H9 (cell line): Measurements from ENCODE around the gene VAV2. TPM values are rescaled to one million over a fixed set of nuclear protein-coding genes. Genes with fewer than 3 reads are reported as not detected.

Source experiments
- DNase-seq: peaks from one replicate; pipeline ENCODE4 v3.0.0-alpha.2; 2017
- H2AFZ ChIP-seq: one replicate; pipeline ENCODE4 v1.6.1; 2013; ENCODE audit warnings: mild to moderate bottlenecking, low read length, control low read depth, moderate library complexity
- H2AK5ac ChIP-seq: 2 replicates; pipeline ENCODE4 v1.6.1; 2013; ENCODE audit warnings: low read length, control low read depth, mixed read lengths; ENCODE audit not compliant: insufficient read length
- H2BK120ac ChIP-seq: one replicate; pipeline ENCODE4 v1.6.1; 2013; ENCODE audit warnings: low read depth, mild to moderate bottlenecking, low read length, control low read depth, inconsistent platforms; ENCODE audit not compliant: poor library complexity, severe bottlenecking
- H2BK12ac ChIP-seq: 2 replicates; pipeline ENCODE4 v1.6.1; 2013; ENCODE audit warnings: low read length, control low read depth, mixed read lengths, low read depth; ENCODE audit not compliant: insufficient read length
- H2BK15ac ChIP-seq: 2 replicates; pipeline ENCODE4 v1.6.1; 2013; ENCODE audit warnings: low read depth, low read length, control low read depth
- H2BK20ac ChIP-seq: one replicate; pipeline ENCODE4 v1.6.1; 2013; ENCODE audit warnings: low read depth, mild to moderate bottlenecking, low read length, control low read depth, inconsistent platforms; ENCODE audit not compliant: poor library complexity, severe bottlenecking
- H2BK5ac ChIP-seq: 2 replicates; pipeline ENCODE4 v1.6.1; 2013; ENCODE audit warnings: low read length, control low read depth, mixed read lengths; ENCODE audit not compliant: insufficient read length
- H3K14ac ChIP-seq: 2 replicates; pipeline ENCODE4 v1.6.1; 2013; ENCODE audit warnings: low read length, control low read depth; ENCODE audit not compliant: insufficient read depth
- H3K18ac ChIP-seq: 2 replicates; pipeline ENCODE4 v1.6.1; 2013; ENCODE audit warnings: low read depth, mild to moderate bottlenecking, mixed read lengths, low read length, control low read depth; ENCODE audit not compliant: insufficient read length
- H3K23ac ChIP-seq: 2 replicates; pipeline ENCODE4 v1.6.1; 2013; ENCODE audit warnings: low read length, control low read depth, mixed read lengths, low read depth; ENCODE audit not compliant: insufficient read length
- H3K23me2 ChIP-seq: 2 replicates; pipeline ENCODE4 v1.6.1; 2013; ENCODE audit warnings: low read depth, mild to moderate bottlenecking, mixed read lengths, low read length, control low read depth; ENCODE audit not compliant: insufficient read length, poor library complexity, severe bottlenecking
- H3K27ac ChIP-seq: 2 replicates; pipeline ENCODE4 v1.5.1; 2013; ENCODE audit warnings: low read length, control low read depth, mixed read lengths, low read depth; ENCODE audit not compliant: insufficient read length
- H3K27me3 ChIP-seq: 2 replicates; pipeline ENCODE4 v1.6.1; 2013; ENCODE audit warnings: low read length, control low read depth, inconsistent platforms; ENCODE audit not compliant: insufficient read depth
- H3K4ac ChIP-seq: 2 replicates; pipeline ENCODE4 v1.6.1; 2013; ENCODE audit warnings: low read depth, mild to moderate bottlenecking, control low read depth, inconsistent platforms, low read length, moderate library complexity
- H3K4me1 ChIP-seq: 2 replicates; pipeline ENCODE4 v1.6.1; 2013; ENCODE audit warnings: low read length, control low read depth, inconsistent platforms; ENCODE audit not compliant: insufficient read depth
- H3K4me2 ChIP-seq: 2 replicates; pipeline ENCODE4 v1.6.1; 2013; ENCODE audit warnings: low read length, control low read depth, mixed read lengths; ENCODE audit not compliant: insufficient read length, insufficient read depth
- H3K56ac ChIP-seq: 2 replicates; pipeline ENCODE4 v1.6.1; 2013; ENCODE audit warnings: low read depth, mild to moderate bottlenecking, mixed read lengths, low read length, control low read depth; ENCODE audit not compliant: insufficient read length
- H3K79me1 ChIP-seq: 2 replicates; pipeline ENCODE4 v1.6.1; 2013; ENCODE audit warnings: low read depth, mild to moderate bottlenecking, moderate library complexity, low read length, control low read depth, inconsistent platforms; ENCODE audit not compliant: insufficient read depth, poor library complexity, severe bottlenecking
- H3K79me2 ChIP-seq: 2 replicates; pipeline ENCODE4 v1.6.1; 2013; ENCODE audit warnings: low read length, control low read depth, inconsistent platforms; ENCODE audit not compliant: insufficient read depth
- H3K9ac ChIP-seq: 2 replicates; pipeline ENCODE4 v1.6.1; 2013; ENCODE audit warnings: low read length, control low read depth, mixed read lengths; ENCODE audit not compliant: insufficient read length; ENCODE audit errors: extremely low read depth
- H3K9me3 ChIP-seq: one replicate; pipeline ENCODE4 v1.6.1; 2013; ENCODE audit warnings: low read depth, low read length, inconsistent platforms; ENCODE audit not compliant: control insufficient read depth
- H3T11ph ChIP-seq: one replicate; pipeline ENCODE4 v1.6.1; 2013; ENCODE audit warnings: mild to moderate bottlenecking, low read length, control low read depth, inconsistent platforms
- H4K20me1 ChIP-seq: one replicate; pipeline ENCODE4 v1.6.1; 2013; ENCODE audit not compliant: control insufficient read depth, insufficient read length, insufficient read depth
- H4K5ac ChIP-seq: 2 replicates; pipeline ENCODE4 v1.6.1; 2013; ENCODE audit warnings: low read depth, mild to moderate bottlenecking, mixed read lengths, low read length, control low read depth; ENCODE audit not compliant: insufficient read length
- H4K8ac ChIP-seq: replicated peaks from 2 replicates; pipeline ENCODE4 v1.6.1; 2013; ENCODE audit warnings: low read length, control low read depth, mixed read lengths, low read depth; ENCODE audit not compliant: insufficient read length
- H4K91ac ChIP-seq: 2 replicates; pipeline ENCODE4 v1.6.1; 2013; ENCODE audit warnings: low read depth, mild to moderate bottlenecking, moderate library complexity, mixed read lengths, low read length, control low read depth; ENCODE audit not compliant: insufficient read length
- H3K27ac Mint-ChIP-seq, 3 experiments: 2 replicates in 2 of 3; 3 replicates in 1 of 3; pipeline ENCODE4 v1.8.0; 2020 to 2021; ENCODE audit warnings: mixed read lengths in 3 of 3, mild to moderate bottlenecking in 1 of 3, moderate library complexity in 1 of 3
- H3K27me3 Mint-ChIP-seq: 2 replicates; pipeline ENCODE4 v1.8.0; 2021; ENCODE audit warnings: low read depth, mild to moderate bottlenecking, moderate library complexity, mixed read lengths
- H3K36me3 Mint-ChIP-seq, 3 experiments: 2 replicates in 2 of 3; 3 replicates in 1 of 3; pipeline ENCODE4 v1.8.0; 2020 to 2021; ENCODE audit warnings: low read depth in 3 of 3, mixed read lengths in 3 of 3; ENCODE audit not compliant: insufficient read depth in 1 of 3
- H3K4me1 Mint-ChIP-seq, 2 experiments: 2 replicates each; pipeline ENCODE4 v1.8.0; 2020; ENCODE audit warnings: mixed read lengths in 2 of 2
- H3K4me3 Mint-ChIP-seq, 2 experiments: 2 replicates in 1 of 2; 3 replicates in 1 of 2; pipeline ENCODE4 v1.8.0; 2020 to 2021; ENCODE audit warnings: mild to moderate bottlenecking in 2 of 2, mixed read lengths in 2 of 2, moderate library complexity in 1 of 2
- H3K9me3 Mint-ChIP-seq, 2 experiments: 2 replicates in 1 of 2; 3 replicates in 1 of 2; pipeline ENCODE4 v1.8.0; 2020; ENCODE audit warnings: mild to moderate bottlenecking in 2 of 2, mixed read lengths in 2 of 2, moderate library complexity in 1 of 2
- CTCF ChIP-seq: fragments of 200-600 bp; sonication (generic); conservative IDR thresholded peaks from 3 replicates; pipeline ENCODE4 v1.8.0; 2021; ENCODE audit warnings: antibody characterized with exemption, mild to moderate bottlenecking
- WGBS: extraction: QIAGEN DNeasy Blood & Tissue Kit; methylation state at CpG from one replicate; pipeline ENCODE4 v1.1.7; 2013; ENCODE audit warnings: missing lambda C conversion rate, low lambda C conversion rate, mixed read lengths; ENCODE audit not compliant: insufficient read length; ENCODE audit errors: extremely low coverage; 5-methylcytosine and 5-hydroxymethylcytosine counted together
- total RNA-seq: library from RNA; stranded (reverse); gene quantifications from 2 replicates; pipeline ENCODE4 v1.2.1, GENCODE V29; 2021

Gene VAV2
- total RNA-seq, 1 experiment from 2014 or later: 58.7 TPM

DNA sequence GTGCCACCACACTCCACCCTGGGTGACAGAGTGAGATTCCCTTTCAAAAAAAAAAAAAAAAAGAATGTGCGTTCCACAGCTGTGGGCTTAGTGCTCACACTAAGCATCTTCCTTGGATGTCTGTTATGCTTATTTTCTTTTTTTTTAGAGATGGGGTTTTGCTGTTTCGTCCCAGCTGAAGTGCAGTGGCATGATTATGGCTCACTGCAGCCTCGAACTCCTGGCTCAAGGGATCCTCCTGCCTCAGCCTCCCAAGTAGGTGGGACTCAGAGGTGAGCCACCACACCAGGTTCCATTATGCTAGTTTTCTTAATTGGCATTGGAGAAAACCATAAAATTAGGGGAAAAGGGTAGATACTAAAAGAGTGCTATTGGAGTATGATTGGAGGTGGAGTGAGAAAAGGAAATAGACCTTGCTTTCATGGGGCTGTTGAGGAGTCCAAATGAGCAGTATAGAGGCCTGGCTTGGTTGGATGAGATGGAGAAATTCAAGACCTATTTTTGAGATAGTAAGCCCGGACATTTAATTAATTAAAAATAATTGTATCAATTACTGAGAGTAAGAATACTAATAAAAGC lies 32.2 kb upstream of the VAV2 start:
- H4K20me1 ChIP-seq: no peaks in the 10 kb centered on the region
- H3K4me1 ChIP-seq: no peaks in the 10 kb centered on the region
- DNase-seq: no peak
- Mint-ChIP-seq H3K9me3 (peaks cover 3 to 5% of the 10 kb centered on the region in 2 experiments; a peak in 3 of 5 replicates), H3K4me3 (peak overlapping the region; percentile 39 to 57; a peak in 3 of 5 replicates), H3K27ac (peak overlapping the region in 1 of 3 experiments; percentile 8; a peak in 1 of 7 replicates), H3K27me3 (peaks cover 2% of the 10 kb centered on the region), H3K4me1 (peaks cover 11 to 17% of the 10 kb centered on the region in 2 experiments), H3K36me3 (peaks cover 0 to 9% (median 9%) of the 10 kb centered on the region in 3 experiments; a peak in 4 of 7 replicates)
- no peak overlapping the region for H3K56ac ChIP-seq
- H3K9me3 ChIP-seq: no peaks in the 10 kb centered on the region
- H3K14ac ChIP-seq: no peak overlapping the region
- no peaks in the 10 kb centered on the region for H3K27me3 ChIP-seq
- H2BK15ac ChIP-seq: no peak overlapping the region
- H3K23ac ChIP-seq: no peak overlapping the region
- no peak overlapping the region for H2BK12ac ChIP-seq
- H3K4me2 ChIP-seq: peak overlapping the region; percentile 35
- TF ChIP-seq CTCF: no peak
- no peaks in the 10 kb centered on the region for H3K79me2 ChIP-seq
- H3K23me2 ChIP-seq: peaks cover 5% of the 10 kb centered on the region
- H4K8ac ChIP-seq: no peak overlapping the region
- H2BK20ac ChIP-seq: no peak overlapping the region
- H2AFZ ChIP-seq: no peak overlapping the region
- no peak overlapping the region for H2BK120ac ChIP-seq
- H3T11ph ChIP-seq: no peak overlapping the region
- H4K5ac ChIP-seq: no peak overlapping the region
- no peak overlapping the region for H4K91ac ChIP-seq
- H3K9ac ChIP-seq: no peak overlapping the region
- H3K18ac ChIP-seq: no peak overlapping the region
- whole genome bisulfite sequencing: no CpG with 5 or more reads among the region's 4 CpGs
- no peak overlapping the region for H3K27ac ChIP-seq
- no peak overlapping the region for H3K4ac ChIP-seq
- H2AK5ac ChIP-seq: no peak overlapping the region
- H3K79me1 ChIP-seq: no peaks in the 10 kb centered on the region
- H2BK5ac ChIP-seq: no peak overlapping the region
